ENCODE results near the gene RTL1.
A peak's percentile ranks its signal among the peaks of the same experiment; 100 is the strongest.

The RTL1 gene

GRCh38 chr14:100887728-100888335, 15.7 kb downstream of the RTL1 start:
- H3K4me1 ChIP-seq = peaks cover 5% of the 10 kb centered on the region
- H3K4me3 ChIP-seq (ENCODE audit: low read depth, low read length) = no peak overlapping the region
- H3K36me3 ChIP-seq = peaks cover 73% of the 10 kb centered on the region
- DNase-seq = peak; percentile 0
- no peaks in the 10 kb centered on the region for H3K9me3 ChIP-seq
- no peaks in the 10 kb centered on the region for H3K27me3 ChIP-seq
- TF ChIP-seq CTCF (IDR thresholded peaks at IDR 0.05; ENCODE audit: low read depth, low read length) = no peak

- TF ChIP-seq CTCF (IDR thresholded peaks at IDR 0.05; ENCODE audit: low read depth, low read length) = peak; percentile 23; the same call in 1 of the 2 replicates
- peaks cover 72% of the 10 kb centered on the region for H3K36me3 ChIP-seq
- no peaks in the 10 kb centered on the region for H3K9me3 ChIP-seq
- peaks cover 5% of the 10 kb centered on the region for H3K4me1 ChIP-seq
- no peak overlapping the region for H3K4me3 ChIP-seq (ENCODE audit: low read depth, low read length)
- peak; percentile 14 for DNase-seq
- H3K27me3 ChIP-seq = no peaks in the 10 kb centered on the region
Observed at GRCh38 chr14:100885617-100886016, 17.9 kb downstream of the RTL1 start.

- TF ChIP-seq CTCF (IDR thresholded peaks at IDR 0.05; ENCODE audit: low read depth, low read length) = no peak
- DNase-seq = peak; percentile 2
- Histone ChIP-seq H3K27me3 (no peaks in the 10 kb centered on the region), H3K36me3 (peaks cover 73% of the 10 kb centered on the region), H3K9me3 (no peaks in the 10 kb centered on the region), H3K4me1 (peaks cover 5% of the 10 kb centered on the region), H3K4me3 (ENCODE audit: low read depth, low read length) (no peak overlapping the region)
Observed at GRCh38 chr14:100885196-100885595, 18.3 kb downstream of the RTL1 start.

- no peak for TF ChIP-seq CTCF (IDR thresholded peaks at IDR 0.05; ENCODE audit: low read depth, low read length)
- Histone ChIP-seq H3K27me3 (no peaks in the 10 kb centered on the region), H3K9me3 (no peaks in the 10 kb centered on the region), H3K36me3 (peaks cover 74% of the 10 kb centered on the region), H3K4me3 (ENCODE audit: low read depth, low read length) (no peak overlapping the region), H3K4me1 (peaks cover 5% of the 10 kb centered on the region)
- no peak for DNase-seq
Observed at GRCh38 chr14:100884456-100884855, 19.1 kb downstream of the RTL1 start.

GRCh38 chr14:100883789-100884101, 19.8 kb downstream of the RTL1 start:
- DNase-seq = no peak
- peaks cover 74% of the 10 kb centered on the region for H3K36me3 ChIP-seq
- H3K4me1 ChIP-seq = peaks cover 5% of the 10 kb centered on the region
- H3K9me3 ChIP-seq = no peaks in the 10 kb centered on the region
- H3K4me3 ChIP-seq (ENCODE audit: low read depth, low read length) = no peak overlapping the region
- H3K27me3 ChIP-seq = no peaks in the 10 kb centered on the region
- no peak for TF ChIP-seq CTCF (IDR thresholded peaks at IDR 0.05; ENCODE audit: low read depth, low read length)

GRCh38 chr14:100882991-100883788, 20.3 kb downstream of the RTL1 start:
- no peaks in the 10 kb centered on the region for H3K27me3 ChIP-seq
- no peak for TF ChIP-seq CTCF (IDR thresholded peaks at IDR 0.05; ENCODE audit: low read depth, low read length)
- H3K4me1 ChIP-seq = peaks cover 5% of the 10 kb centered on the region
- no peak for DNase-seq
- peaks cover 79% of the 10 kb centered on the region for H3K36me3 ChIP-seq
- H3K4me3 ChIP-seq (ENCODE audit: low read depth, low read length) = no peak overlapping the region
- no peaks in the 10 kb centered on the region for H3K9me3 ChIP-seq

Measured in BE2C (cell line).